IMR-90 (cell line): Measurements from ENCODE around the gene COLEC12.

Experiments
- RFX5 ChIP-seq: IDR thresholded peaks from 2 replicates; pipeline ENCODE4 v1.8.0; 2012; ENCODE audit warnings: low read depth, mild to moderate bottlenecking, low read length, moderate library complexity
- TF ChIP-seq, protein P1 (sequence below): conservative IDR thresholded peaks from 2 replicates; pipeline ENCODE4 v1.5.1; 2012; ENCODE audit warnings: mild to moderate bottlenecking, low read depth, low read length, improper control_type of control experiment
- TF ChIP-seq, protein P2 (sequence below): fragments of 150-350 bp; IDR thresholded peaks from 2 replicates; pipeline ENCODE4 v1.6.1; 2016; ENCODE audit warnings: low read depth, mild to moderate bottlenecking, low read length, moderate library complexity, borderline replicate concordance

DNA sequence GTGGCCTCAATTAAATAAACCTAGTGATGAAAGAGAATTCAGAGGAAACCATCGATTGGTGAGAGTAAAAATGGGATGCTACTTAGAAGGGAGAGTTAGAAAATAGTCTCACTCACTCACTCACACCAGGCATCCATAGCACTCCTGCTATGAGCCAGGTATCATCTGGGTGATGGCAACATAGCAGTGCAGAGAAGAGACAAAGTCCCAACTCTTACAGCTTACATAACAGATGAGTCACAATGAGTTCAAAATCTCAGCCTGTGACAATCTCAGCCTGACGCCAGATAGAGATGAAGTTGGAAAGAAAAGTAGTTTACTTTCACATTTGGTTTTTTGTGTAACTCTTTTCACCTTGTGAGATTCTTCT, 177.3 kb downstream of the COLEC12 start:
- TF ChIP-seq, protein P1, sequence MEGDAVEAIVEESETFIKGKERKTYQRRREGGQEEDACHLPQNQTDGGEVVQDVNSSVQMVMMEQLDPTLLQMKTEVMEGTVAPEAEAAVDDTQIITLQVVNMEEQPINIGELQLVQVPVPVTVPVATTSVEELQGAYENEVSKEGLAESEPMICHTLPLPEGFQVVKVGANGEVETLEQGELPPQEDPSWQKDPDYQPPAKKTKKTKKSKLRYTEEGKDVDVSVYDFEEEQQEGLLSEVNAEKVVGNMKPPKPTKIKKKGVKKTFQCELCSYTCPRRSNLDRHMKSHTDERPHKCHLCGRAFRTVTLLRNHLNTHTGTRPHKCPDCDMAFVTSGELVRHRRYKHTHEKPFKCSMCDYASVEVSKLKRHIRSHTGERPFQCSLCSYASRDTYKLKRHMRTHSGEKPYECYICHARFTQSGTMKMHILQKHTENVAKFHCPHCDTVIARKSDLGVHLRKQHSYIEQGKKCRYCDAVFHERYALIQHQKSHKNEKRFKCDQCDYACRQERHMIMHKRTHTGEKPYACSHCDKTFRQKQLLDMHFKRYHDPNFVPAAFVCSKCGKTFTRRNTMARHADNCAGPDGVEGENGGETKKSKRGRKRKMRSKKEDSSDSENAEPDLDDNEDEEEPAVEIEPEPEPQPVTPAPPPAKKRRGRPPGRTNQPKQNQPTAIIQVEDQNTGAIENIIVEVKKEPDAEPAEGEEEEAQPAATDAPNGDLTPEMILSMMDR = no peak
- TF ChIP-seq RFX5 = no peak
- TF ChIP-seq, protein P2, sequence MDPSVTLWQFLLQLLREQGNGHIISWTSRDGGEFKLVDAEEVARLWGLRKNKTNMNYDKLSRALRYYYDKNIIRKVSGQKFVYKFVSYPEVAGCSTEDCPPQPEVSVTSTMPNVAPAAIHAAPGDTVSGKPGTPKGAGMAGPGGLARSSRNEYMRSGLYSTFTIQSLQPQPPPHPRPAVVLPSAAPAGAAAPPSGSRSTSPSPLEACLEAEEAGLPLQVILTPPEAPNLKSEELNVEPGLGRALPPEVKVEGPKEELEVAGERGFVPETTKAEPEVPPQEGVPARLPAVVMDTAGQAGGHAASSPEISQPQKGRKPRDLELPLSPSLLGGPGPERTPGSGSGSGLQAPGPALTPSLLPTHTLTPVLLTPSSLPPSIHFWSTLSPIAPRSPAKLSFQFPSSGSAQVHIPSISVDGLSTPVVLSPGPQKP = no peak
